ENCODE measurements around the gene EEF1AKMT3.
A peak's percentile ranks its signal among the peaks of the same experiment; 100 is the strongest.
"Not testable (repeated sequence)": the region's sequence is repeated elsewhere in the genome, so short reads cannot be mapped to it uniquely, and the experiment has no call there.

EEF1AKMT3 gene

GRCh38 chr12:57795354-57795753, 22.9 kb downstream of the EEF1AKMT3 start:
- peak; percentile 78 for DNase-seq

DNA sequence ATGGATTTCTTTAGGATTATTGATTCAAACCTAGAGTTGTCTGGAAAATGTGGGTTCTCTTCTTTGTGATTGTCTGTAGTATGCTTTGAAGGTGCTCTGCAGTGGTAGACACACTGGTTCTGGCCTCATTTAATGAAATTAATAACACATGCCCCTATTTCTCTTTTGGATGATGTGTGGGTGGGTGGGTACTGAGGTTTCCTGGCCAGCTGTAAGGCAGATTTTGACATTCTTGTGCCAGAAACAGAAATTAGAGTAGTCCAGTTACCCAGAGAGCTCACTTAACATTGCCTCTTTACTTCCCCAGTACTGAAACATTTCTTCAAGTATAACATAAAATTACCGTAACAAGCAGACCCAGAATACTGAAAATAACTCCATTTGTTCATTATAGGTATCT, 24.6 kb downstream of the EEF1AKMT3 start:
- DNase-seq: peak; percentile 39

DNA sequence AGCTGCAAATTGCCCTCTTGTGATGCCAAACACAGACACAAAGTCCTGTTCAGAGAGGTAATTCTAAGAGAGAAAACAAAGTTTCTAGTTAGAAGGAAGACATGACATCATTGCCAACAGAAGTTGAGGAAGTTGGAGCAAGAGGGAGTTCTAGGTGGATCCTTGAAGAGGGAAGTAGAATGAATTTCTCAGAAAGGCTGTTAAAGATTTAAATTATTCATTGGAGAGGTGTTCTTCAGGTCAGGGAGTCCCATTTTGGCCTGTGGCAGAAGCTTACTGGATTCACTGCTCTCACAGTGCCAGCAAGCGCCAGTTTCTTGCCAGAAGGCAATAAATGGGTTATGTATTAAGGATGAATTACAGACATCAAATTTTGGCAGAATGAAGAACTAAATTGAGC, 25.5 kb downstream of the EEF1AKMT3 start:
- peak; percentile 83 for DNase-seq

GRCh38 chr12:57800965-57801364, 28.6 kb downstream of the EEF1AKMT3 start:
- DNase-seq: no peak

DNA sequence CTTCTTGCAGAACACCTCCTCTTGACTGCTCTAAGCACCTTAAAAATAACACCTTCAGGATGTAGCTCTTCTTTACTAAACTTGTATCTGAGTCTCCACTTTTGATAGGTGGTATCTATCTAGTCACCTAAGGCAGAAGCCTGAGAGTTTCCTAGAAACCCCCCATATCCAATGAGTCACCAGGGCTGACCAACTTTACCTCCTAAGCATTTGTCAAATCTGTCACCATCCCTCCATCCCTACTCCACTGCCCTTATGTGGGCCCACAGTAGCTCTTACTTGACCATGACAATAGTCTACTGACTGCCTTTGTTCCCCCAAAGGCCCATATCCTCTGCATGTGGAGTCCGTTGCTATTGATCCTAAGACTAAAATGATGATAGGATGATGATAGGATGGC, 30.2 kb downstream of the EEF1AKMT3 start:
- no peak for DNase-seq

DNA sequence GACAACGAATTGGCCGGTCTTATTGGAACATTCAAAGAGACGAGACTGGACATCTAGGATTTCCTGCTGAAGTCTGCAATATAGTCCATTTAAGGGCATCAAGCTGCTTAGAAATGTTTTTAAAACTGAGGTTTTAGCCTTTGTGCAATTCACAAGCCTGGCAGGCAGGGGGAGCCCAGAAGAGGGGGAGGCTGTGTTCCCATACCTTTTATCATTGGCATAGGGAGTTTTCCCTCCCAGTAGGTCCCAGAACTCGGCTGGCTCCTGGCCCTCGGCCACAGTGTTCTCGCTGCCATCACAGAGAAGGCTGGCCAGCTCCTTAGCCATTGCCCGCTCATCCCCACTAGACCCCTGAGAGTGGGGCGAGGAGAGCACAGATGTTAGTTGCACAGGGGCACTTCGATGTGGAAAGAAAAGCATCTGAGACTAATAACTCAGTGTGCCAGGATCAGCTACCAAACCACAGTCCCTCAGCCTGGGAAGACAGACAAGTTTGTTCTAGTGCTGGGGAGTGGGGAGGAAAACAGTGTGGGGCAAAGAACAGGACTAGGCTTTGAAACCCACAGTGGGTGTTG, 31.0 kb downstream of the EEF1AKMT3 start:
- peak; percentile 33 for DNase-seq

GRCh38 chr12:57806677-57807076, 34.3 kb downstream of the EEF1AKMT3 start:
- DNase-seq: no peak

DNA sequence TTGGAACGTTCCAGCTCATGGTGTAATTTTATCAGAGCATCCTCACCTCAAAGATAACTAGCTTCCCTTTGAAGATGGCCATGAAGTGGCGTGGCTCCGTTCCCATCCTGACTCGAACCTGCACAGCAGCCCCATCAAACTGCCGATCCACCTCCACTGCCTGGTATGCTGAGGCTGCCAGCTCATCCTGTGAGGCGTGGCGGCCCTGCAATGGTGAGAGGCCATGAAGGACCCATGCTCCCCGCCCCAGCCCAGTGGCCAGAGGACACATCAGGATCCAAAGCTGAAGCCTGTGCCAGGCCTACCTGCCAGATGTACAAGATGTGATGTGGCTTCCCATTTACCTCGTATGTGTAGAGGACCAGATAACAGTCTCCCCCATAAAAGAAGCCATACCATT, 34.9 kb downstream of the EEF1AKMT3 start:
- DNase-seq: no peak

- DNase-seq: no peak
Observed at GRCh38 chr12:57808351-57808750, 35.9 kb downstream of the EEF1AKMT3 start.

DNA sequence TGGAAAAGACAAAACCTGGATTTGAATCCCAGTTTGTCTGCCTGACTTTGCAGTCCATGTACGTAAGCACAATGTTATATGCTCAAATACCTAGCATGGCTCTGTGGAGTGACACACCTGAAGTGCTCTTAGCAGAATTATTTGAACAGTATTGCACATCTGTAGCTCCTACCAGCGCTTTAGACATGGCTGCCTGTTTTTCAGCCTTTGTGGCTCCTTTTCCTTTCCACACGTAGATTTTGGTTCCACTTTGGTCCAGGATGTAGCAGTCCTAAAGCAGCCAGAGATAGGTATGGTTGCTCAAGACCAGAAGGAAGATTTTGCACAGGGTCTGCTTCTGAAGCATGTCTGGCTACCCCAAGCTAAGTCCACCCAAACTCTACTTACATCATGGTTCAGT, 37.0 kb downstream of the EEF1AKMT3 start:
- DNase-seq: no peak

- no peak for DNase-seq
Observed at GRCh38 chr12:57810450-57810849, 38.0 kb downstream of the EEF1AKMT3 start.

GRCh38 chr12:57811028-57811755, 38.8 kb downstream of the EEF1AKMT3 start:
- DNase-seq: no peak

DNA sequence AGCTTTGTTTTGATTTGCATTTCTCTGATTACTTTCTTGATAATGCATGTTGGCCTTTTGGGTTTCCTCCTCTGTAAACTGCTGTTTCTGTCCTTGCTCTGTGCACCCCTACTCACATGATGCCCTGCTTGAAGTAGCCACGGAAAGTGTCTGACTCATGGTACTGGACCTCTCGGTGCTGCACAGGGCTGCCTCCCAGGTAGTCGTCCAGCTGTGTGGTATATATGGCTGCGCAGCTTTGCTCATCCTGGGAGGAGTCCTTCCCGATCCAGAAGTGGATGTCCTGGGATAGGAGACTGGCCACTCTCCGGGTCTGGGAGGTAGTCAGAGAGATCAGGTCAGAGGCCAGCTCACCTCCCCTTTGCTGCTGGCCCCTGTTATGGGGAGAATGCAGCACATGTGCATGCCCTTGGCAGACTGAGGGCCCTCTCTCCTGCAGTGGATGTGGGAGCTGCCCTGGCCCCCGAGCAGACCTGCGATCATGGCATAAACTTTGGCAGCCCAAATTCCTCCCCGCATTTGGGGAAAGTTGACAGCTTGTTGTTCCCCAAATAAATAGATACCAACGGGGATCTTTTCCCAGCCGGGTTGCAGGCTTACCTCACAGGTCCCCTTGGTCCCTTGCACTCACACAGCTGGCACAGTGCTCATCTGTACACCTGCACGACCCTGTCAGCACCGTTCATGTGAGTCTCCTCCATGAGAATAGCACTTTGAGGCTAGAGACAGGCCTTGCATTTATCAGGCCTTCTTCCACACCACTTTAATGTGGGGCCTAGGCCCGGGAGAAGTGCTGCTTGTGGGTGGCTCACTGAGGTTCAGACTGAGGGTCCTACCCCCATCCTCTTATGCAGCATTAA, 40.9 kb downstream of the EEF1AKMT3 start:
- no peak for DNase-seq

- DNase-seq: no peak
Observed at GRCh38 chr12:57813971-57814772, 41.8 kb downstream of the EEF1AKMT3 start.

DNA sequence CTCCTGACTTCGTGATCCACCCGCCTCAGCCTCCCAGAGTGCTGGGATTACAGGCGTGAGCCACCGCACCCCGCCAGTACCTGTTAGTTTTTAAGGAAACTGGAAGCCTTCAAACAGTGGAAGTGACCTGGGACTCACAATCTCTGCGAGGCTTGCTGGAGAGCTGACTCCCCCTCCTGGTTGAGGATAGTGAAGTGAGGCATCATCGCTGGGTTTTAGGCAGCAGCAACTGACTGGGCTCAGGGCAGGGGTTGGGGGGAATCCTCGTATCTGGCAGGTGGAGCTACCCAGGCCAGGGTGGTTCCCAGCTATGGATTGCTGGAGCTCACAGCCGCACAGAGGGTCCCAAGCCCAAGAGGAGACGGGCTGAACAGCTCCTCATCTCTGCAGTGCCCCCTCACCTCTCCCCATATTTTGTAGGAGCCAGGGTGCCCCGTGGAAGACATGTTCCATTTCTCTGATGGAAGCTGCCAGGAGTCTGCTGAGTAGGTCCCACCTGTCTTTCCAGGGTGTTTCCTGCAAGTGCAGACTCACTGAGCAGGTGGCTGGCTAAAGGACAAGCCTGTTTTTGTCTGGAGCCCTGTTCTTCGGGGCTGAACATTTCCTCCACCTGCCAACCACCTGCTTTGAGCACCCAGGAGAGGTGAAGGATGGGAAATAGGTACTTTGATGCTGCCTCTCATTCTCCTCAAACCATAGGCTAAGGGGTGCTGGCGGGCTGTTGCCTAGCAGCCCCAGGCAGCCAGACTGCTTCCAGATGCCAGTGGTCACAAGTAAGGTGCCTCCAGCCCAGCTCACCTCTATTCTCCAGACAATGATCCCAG, 43.0 kb downstream of the EEF1AKMT3 start:
- DNase-seq: no peak

- DNase-seq: no peak
Observed at GRCh38 chr12:57816001-57816854, 43.8 kb downstream of the EEF1AKMT3 start.

GRCh38 chr12:57816855-57817151, 44.4 kb downstream of the EEF1AKMT3 start:
- DNase-seq: peak; percentile 90

DNA sequence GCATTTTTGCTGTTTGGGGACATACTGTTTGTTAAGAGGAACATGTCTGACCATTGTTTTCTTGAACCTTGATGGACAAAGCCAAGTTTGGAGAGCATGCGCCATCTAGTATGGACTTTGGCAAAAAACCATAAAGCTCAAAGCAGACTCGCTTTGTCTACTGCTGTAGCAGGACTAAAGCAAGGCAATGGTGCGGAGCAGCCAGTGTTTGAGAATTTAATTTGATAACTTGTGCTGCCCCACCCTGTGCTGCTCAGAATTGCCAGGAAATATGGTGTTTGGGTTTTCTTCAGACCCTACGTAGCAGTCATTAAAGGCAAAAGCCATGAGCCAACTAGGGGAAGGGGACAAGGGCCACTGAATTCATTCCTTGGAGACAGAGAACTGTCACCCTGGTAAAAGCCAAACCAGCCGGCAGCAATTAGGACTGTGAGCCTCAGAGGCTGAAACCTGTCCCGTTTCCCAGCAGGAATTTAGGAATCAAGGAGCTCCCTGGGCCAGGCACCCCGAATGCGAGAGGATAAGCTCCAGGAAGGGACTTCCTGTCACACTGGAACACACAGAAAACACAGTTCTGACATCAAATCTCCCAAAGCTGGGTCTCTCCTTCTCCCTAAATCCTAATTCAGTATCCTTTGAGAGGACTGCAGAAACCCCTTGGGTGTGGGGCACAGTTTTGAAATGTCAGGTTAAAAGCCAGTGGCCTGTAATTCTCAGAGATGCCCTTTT, 45.0 kb downstream of the EEF1AKMT3 start:
- DNase-seq: no peak

GRCh38 chr12:57817990-57818331, 45.5 kb downstream of the EEF1AKMT3 start:
- not testable (repeated sequence) for DNase-seq

DNA sequence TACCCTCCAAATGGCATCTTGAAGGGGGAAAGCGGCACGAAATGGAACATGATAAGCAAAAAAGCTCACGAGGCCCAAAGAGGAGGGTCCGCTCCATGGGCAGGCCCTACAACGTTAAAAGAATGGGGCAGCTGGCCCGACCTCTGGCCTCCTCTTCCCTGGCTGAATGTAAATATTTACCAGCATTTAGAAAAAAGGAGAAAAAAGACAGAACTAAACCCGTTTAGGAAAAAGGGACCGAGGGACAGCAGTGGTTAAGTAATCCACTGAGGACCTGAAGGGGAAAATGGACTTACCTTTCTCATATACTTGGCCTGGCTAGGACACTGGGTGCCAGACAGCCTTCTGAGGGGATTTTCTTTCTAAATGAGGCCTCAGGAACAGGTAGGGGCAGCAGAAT, 47.7 kb downstream of the EEF1AKMT3 start:
- not testable (repeated sequence) for DNase-seq

GRCh38 chr12:57821015-57821414, 48.6 kb downstream of the EEF1AKMT3 start:
- not testable (repeated sequence) for DNase-seq
